22Rv1 (cell line): ENCODE measurements around the gene CACNA1A.
A peak's percentile ranks its signal among the peaks of the same experiment; 100 is the strongest.
"Not testable (repeated sequence)": the region's sequence is repeated elsewhere in the genome, so short reads cannot be mapped to it uniquely, and the experiment has no call there.

Experiments used
- H3K27ac ChIP-seq: fragments of 450-650 bp; 2 replicates; pipeline ENCODE4 v1.5.1; 2017
- ZFX ChIP-seq: fragments of 450-650 bp; IDR thresholded peaks from 2 replicates; pipeline ENCODE4 v1.6.1; 2017; ENCODE audit warnings: antibody characterized with exemption, borderline replicate concordance
- TF ChIP-seq, protein P1 (sequence below): fragments of 450-650 bp; IDR thresholded peaks from 2 replicates; pipeline ENCODE4 v1.5.1; 2017; ENCODE audit warnings: mild to moderate bottlenecking

The CACNA1A gene

DNA sequence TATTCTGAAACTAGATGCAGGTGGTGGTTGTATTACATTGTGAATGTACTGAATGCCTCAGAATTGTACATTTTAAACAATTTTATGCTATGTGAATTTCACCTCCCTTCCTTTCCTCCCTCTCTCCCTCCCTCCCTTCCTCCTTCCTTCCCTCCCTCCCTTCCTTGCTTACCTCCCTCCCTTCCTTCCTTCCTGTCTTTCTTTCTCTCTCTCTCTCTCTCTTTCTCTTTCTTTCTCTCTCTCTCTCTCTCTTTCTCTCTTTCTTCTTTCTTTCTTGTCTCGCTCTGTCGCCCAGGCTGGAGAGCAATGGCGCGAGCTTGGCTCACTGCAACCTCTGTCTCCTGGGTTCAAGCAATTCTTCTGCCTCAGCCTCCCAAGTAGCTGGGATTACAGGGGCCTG lies 318.9 kb downstream of the CACNA1A start:
- TF ChIP-seq, protein P1, sequence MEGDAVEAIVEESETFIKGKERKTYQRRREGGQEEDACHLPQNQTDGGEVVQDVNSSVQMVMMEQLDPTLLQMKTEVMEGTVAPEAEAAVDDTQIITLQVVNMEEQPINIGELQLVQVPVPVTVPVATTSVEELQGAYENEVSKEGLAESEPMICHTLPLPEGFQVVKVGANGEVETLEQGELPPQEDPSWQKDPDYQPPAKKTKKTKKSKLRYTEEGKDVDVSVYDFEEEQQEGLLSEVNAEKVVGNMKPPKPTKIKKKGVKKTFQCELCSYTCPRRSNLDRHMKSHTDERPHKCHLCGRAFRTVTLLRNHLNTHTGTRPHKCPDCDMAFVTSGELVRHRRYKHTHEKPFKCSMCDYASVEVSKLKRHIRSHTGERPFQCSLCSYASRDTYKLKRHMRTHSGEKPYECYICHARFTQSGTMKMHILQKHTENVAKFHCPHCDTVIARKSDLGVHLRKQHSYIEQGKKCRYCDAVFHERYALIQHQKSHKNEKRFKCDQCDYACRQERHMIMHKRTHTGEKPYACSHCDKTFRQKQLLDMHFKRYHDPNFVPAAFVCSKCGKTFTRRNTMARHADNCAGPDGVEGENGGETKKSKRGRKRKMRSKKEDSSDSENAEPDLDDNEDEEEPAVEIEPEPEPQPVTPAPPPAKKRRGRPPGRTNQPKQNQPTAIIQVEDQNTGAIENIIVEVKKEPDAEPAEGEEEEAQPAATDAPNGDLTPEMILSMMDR = no peak
- TF ChIP-seq ZFX = no peak

DNA sequence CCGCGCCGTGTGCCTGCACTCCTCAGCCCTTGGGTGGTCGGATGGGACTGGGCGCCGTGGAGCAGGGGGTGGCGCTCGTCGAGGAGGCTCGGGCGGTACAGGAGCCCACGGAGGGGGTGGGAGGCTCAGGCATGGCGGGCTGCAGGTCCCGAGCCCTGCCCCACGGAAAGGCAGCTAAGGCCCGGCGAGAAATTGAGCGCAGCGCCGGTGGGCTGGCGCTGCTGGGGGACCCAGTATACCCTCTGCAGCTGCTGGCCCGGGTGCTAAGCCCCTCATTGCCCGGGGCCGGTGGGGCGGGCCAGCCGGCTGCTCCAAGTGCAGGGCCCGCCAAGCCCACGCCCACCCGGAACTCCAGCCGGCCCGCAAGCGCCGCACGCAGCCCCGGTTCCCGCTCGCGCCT lies 319.6 kb downstream of the CACNA1A start:
- H3K27ac ChIP-seq = not testable (repeated sequence)

More for the DNA sequence above, 318.9 kb downstream of the CACNA1A start:
- H3K27ac ChIP-seq = no peak overlapping the region

DNA sequence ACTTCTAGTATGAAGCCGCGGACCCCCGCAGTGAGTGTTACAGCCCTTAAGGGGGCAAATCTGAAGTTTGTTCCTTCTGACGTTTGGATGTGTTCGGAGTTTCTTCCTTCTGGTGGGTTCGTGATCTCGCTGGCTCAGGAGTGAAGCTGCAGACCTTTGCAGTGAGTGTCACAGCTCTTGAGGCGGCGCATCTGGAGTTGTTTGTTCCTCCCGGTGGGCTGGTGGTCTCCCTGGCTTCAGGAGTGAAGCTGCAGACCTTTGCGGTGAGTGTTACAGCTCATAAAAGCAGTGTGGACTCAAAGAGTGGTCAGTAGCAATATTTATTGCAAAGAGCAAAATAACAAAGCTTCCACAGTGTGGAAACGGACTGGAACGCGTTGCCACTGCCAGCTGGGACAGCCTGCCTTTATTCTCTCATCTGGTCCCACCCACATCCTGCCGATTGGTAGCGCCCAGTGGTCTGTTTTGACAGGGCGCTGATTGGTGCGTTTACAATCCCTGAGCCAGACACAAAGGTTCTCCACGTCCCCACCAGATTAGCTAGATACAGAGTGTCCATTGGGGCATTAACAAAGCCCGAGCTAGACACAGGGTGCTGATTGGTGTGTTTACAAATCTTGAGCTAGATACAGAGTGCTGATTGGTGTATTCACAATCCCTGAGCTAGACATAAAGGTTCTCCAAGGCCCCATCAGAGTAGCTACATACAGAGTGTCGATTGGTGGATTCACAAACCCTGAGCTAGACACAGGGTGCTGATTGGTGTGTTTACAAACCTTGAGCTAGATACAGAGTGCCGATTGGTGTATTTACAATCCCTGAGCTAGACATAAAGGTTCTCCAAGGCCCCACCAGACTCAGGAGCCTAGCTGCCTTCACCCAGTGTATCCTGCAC lies 320.3 kb downstream of the CACNA1A start:
- H3K27ac ChIP-seq = not testable (repeated sequence)

DNA sequence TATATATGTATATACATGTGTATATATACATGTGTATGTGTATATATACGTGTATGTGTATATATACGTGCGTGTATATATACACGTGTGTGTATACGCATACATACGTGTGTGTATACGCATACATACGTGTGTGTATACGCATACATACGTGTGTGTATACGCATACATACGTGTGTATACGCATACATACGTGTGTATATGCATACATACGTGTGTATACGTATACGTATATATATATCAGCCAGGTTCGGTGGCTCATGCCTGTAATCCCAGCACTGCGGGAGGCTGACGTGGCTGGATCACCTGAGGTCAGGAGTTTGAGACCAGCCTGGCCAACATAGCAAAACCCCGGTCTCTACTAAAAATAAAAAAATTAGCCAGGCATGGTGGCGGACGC lies 321.4 kb downstream of the CACNA1A start:
- H3K27ac ChIP-seq = not testable (repeated sequence)

DNA sequence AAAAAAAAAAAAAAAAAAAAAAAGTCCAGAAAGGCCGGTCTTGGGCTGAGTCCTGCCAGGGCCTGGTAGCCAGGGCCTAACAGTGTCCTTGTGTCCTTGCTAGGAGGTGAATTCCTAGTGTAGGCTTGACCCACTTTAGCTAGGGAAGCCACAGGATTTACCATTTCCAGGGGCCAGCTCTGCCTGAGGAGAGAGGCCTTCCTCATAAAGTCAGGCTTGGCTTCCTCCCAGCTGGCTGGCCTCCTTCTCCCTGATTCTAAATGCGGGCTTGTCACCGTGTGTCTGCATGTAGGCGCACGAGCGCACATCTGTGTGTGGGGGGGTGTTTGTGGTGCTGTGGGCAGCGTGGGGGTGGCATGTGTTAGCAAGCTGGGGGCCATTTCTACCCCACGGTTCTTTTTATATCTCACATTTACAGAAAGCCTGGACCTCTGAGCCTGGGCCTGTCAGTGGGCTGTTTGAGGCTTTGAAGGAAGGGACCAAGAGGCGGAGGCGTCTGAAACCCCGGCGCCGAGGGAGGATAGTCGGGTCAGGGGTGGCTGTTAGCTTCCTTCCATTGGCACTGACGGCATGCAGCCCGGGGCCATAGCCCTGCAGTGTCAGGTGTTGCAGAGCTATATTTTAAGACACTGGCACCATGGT lies 324.4 kb downstream of the CACNA1A start:
- peak overlapping the region; percentile 43 for H3K27ac ChIP-seq
- TF ChIP-seq, protein P1 = no peak
- TF ChIP-seq ZFX = no peak

DNA sequence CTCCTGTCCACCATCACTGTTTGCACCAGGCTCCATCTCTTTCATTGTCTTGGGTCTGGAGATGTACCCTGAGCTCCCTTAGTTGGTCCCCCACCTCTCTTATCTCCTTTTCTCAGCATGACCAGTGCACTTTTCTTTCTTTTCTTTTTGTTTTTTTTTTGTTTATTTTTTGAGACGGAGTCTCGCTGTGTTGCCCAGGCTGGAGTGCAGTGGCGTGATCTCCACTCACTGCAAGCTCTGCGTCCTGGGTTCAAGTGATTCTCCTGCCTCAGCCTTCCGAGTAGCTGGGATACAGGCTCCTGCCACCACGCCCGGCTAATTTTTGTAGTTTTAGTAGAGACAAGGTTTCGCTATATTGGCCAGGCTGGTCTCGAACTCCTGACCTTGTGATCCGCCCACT lies 328.0 kb downstream of the CACNA1A start:
- not testable (repeated sequence) for H3K27ac ChIP-seq

DNA sequence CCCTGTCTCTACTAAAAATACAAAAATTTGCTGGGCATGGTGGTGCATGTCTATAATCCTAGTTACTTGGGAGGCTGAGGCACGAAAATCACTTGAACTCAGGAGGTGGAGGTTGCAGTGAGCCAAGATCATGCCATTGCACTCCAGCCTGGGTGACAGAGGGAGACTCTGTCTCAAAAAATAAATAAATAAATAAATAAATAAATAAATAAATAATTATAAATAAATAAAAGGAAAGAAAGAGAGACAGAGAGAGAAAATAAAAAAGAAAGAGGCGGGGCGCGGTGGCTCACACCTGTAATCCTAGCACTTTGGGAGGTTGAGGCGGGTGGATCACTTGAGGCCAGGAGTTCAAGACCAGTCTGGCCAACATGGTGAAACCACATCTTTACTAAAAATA lies 328.7 kb downstream of the CACNA1A start:
- H3K27ac ChIP-seq = not testable (repeated sequence)

DNA sequence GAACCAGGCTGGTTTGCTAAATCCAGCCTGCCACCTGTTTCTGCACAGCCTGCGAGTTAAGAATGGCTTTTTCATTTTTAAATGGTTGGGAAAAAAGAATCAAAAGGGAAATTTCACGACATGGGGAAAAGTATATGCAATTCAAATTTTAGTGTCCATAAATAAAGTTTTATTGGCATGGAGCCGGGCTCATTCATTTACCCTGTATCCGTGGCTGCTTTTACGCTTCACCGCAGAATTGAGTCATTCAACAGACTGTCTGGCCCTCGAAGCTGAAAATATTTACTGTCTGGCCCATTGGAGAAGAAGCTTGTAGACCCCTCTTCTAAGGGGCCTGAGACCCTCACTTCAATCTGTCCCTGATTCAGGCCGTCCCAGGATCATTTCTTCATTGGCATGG lies 329.9 kb downstream of the CACNA1A start:
- H3K27ac ChIP-seq = no peak overlapping the region
- TF ChIP-seq, protein P1 = no peak
- no peak for TF ChIP-seq ZFX

DNA sequence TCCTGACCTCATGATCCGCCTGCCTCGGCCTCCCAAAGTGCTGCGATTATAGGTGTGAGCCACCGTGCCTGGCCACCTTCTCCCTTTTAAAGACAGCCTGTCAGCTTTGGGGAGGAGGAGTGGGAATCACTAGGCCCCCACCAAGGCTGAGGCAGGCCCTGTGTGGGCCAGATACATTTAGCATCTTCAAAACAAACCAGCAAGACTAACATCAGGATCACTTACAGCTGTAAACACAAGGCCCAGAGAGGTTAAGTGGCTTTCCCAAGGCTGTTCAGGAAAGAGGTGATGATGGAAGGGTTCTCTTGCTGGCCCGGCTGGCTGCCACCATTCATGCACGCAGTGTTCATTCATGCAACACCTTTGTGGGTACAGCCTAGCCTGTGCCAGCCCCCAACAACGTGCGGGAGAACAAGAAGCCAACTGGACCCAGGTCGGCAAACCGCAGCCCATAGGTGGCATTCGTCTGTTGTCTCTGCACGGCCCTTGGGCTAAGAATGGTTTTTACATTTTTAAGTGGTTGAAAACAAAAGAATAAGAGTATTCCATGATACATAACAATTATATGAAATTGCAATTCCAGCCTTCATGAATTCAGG lies 333.0 kb downstream of the CACNA1A start:
- H3K27ac ChIP-seq = no peak overlapping the region
- no peak for TF ChIP-seq ZFX
- TF ChIP-seq, protein P1 = no peak
